HG02798 (cell line): ENCODE measurements around the gene IER2.
A peak's percentile ranks its signal among the peaks of the same experiment; 100 is the strongest.

Experiments
- ATAC-seq: cut with Tn5 transposase; IDR thresholded peaks from one replicate; pipeline ENCODE4 v1.9.1; 2021; ENCODE audit warnings: mild to moderate bottlenecking; ENCODE audit not compliant: unreplicated experiment, poor library complexity

Gene IER2

GRCh38 chr19:13118424-13119193 is 31.6 kb upstream of the IER2 start:
- peak; percentile 4 for ATAC-seq

DNA sequence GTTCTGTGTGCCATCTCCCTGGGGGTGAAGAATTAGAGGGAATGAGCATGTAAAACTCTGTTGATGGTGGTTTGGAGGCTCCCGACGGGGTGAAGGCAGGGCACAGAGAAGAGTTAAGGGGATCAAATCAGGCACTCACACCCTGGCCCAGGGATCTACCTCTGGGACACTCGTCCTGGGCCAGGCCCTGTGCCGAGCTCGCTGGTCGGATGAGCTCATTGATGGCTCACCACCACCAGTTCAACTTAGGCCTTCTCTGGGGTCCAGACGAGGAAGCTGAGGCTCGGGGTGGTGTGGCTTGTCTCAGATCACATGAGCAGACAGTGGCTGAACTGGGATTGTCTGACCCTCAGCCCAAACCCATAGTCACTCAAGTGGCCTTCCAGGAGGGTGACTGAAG is 30.6 kb upstream of the IER2 start:
- no peak for ATAC-seq

DNA sequence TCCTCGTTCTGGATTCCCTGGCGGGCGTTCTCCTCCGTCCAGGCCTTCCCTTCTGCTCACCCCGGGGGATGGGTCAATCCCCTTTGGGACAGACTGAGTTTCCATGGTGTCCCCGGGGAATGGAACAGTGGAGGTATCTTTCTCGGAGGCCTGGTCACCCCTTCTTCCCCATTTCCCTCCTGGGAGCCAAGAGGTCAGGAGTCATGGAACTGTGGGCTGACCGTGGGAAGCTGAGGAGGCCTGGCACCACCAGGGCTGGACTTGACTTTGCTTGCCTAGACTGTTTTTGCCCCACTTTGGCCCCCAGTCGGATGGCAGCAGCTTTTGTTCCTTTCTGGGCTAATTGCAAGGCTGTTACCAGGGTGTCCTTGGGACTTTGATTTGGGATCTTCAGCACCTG is 30.2 kb upstream of the IER2 start:
- no peak for ATAC-seq

DNA sequence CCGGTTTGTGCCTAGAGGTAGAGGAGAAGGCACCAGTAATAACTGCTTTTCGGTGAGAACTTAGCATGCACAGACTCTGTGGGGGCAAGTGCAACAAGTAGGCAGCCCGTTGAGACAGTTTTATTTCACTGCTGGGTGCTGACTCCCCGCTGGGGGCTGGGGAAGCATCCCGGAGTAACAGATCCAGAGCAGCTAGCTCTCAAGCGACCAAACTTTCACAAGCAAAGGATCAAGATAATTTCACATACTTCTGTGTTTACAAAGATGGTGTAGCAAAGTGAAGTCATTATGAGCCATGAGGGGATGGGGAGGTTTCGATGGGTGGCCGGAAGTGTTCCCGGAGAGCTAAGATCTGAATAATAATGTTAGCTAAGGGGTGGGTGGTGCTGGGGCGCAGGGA is 29.4 kb upstream of the IER2 start:
- ATAC-seq = no peak

- ATAC-seq = no peak
These were observed 28.5 kb upstream of the IER2 start for GRCh38 chr19:13121551-13122274.

GRCh38 chr19:13122275-13122878 is 27.8 kb upstream of the IER2 start:
- ATAC-seq = no peak

DNA sequence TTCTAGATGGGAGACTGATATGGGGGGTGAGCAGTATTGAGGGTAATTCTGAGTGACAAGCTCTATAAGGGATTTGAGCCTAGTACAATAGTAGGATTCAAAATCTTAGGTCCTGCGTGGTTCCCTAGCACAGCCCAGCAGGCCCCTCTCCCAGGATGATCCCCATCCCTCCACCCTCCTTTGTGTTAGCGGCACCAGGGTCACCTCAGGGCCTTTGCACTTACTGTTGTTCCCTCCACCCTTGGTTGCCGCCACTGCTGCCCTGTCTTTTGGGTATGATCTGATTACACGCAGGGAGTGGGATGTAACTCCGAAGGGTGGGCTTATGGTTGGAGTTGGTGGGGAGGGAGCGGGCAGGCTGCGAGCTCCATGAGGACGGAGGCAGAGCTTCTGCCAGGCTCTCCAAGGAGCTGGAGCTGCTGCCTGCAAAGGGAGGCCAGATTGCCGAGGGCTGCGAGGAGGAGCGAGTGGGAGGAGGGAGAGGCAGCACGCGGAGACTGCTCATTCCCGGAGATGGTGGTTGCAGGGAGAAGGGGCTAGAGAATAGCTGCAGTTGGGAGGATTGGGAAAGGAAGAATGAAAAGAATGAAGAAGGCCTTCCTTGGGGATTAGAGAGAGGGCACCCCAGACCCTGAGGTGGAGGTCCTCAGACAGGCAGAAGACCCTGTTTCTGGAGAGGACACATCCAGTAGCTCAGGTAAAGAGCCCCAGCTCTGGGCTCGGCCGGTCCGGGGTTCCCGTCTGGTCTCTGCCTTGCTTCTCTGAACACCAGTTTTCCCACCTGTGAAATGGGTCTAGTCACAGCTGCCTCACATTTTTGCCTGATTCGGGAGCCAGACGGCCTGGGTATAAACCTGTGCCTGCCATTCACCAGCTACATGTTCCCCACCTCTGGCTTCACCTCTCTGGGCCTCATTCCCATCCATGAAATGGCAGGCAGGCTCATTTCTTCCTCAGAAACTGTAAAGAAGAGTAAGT is 26.9 kb upstream of the IER2 start:
- ATAC-seq = no peak

- ATAC-seq = no peak
These were observed 23.2 kb upstream of the IER2 start for GRCh38 chr19:13127051-13127450.

- no peak for ATAC-seq
These were observed 22.2 kb upstream of the IER2 start for GRCh38 chr19:13127811-13128575.

DNA sequence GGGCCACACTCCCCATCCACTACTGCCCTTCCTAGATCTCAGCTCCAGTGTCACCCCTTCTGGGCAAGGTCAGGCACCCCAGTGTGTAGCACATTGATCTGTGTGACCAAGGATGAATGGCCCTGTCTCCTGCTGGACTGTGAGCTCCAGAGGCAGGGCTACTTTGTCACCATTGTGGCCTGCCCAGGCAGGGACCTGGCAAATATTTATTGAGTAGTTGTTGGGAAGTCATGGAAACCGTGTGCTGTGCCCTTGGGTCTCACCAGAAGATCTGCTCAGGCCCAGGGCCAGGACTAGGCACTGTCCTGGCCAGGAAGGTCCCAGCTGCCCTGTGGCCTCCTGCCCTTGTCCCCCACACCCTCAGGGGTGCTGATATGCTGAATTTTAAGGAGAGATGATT is 21.6 kb upstream of the IER2 start:
- ATAC-seq = no peak

DNA sequence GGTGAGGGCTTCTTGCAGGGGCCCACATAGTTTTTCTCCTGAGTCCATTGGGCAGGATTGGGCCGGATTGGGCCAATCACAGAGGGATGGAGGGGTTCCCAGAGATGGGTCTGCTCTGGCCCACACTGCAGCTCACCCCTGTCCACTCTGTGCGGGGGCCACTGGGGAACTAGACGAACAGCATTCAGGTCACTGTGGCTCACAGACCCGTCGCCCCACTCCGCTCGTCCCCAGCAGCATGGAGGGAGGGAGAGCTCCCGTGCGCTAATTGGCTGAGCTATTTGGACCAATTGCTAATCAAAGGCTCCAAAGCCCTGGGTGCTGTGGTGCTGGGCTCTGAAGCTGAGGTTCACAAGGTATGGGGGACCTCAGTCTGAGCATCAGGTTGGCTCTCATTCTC is 20.8 kb upstream of the IER2 start:
- no peak for ATAC-seq

GRCh38 chr19:13130886-13131490 is 19.2 kb upstream of the IER2 start:
- no peak for ATAC-seq

DNA sequence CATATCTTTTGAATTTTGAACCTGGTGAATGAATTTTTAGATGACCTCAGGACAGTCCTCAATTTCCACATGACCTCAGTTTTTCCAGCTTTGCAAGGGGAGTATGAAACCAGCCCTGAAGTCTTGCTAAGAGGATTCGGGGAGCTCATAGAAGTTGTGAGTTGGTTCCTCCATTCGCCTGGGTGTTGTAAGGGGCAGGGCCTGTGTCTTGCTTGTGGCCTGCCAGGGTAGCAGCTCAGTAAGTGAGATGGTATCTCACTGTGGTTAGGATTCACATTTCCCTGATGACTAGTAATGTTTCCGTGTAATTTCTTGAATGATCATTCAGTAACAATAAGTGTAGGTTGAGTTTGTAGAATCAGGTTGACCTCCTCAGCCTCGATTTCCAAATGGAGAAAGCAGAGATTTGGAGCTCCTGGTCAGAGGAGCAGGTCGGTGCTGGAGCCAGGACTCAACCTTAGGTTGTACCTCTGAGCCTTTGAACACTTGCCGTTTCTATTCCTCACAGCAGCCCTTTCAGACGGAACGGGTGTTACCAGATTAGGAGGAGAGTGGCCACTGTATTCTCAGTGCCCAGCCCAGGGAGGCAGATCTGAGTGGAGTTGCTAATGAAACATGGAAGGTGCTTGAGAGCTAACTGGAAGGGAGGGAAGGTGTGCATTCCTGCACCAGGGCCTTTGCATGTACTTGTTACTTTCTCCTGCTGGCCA is 17.6 kb upstream of the IER2 start:
- ATAC-seq = no peak

GRCh38 chr19:13133241-13133870 is 16.9 kb upstream of the IER2 start:
- ATAC-seq = no peak

DNA sequence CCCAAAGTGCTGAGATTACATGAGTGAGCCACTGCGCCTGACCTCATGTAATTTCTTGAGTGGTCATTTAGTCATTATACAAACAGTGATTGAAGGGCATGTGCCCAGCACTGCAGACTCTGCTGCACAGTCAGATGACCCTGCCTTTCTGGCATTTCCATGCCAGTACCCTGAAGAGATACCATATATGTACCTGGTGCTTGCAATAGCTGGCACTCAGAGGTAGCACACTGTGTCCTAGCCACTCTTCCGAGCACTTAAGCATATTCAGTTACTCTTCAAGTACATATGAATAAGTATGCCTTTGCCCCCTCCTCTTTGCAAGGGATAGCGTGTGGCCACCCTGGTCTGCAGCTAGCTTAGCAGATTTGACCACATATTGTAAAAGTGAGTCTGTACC is 15.6 kb upstream of the IER2 start:
- ATAC-seq = no peak

- ATAC-seq = no peak
These were observed 14.8 kb upstream of the IER2 start for GRCh38 chr19:13135068-13136062.

GRCh38 chr19:13137290-13137794 is 12.9 kb upstream of the IER2 start:
- no peak for ATAC-seq
